HepG2 (cell line): ENCODE results near the gene ACTL6A.

Experiments used
- CTCF ChIP-seq: sonication (generic); formaldehyde crosslinking; IDR thresholded peaks from 2 replicates; pipeline ENCODE4 v1.5.0; 2020; ENCODE audit warnings: mild to moderate bottlenecking, missing genetic modification reagents, moderate library complexity
- EP300 ChIP-seq, 3 experiments: sonication (generic) in 1 of 3; formaldehyde crosslinking in 1 of 3; IDR thresholded peaks; 2 replicates each; pipeline versions ENCODE4 v1.5.1 to v1.6.1; 2011 to 2020; ENCODE audit warnings: low read depth in 2 of 3, low read length in 2 of 3, borderline replicate concordance in 1 of 3, improper control_type of control experiment in 1 of 3, mild to moderate bottlenecking in 1 of 3, missing genetic modification reagents in 1 of 3, moderate library complexity in 1 of 3
- HNRNPLL ChIP-seq: fragments of 200-400 bp; formaldehyde crosslinking; IDR thresholded peaks from 2 replicates; pipeline ENCODE4 v1.6.1; 2017; ENCODE audit warnings: mild to moderate bottlenecking, low read depth, low read length; ENCODE audit not compliant: poor library complexity, severe bottlenecking
- MYNN ChIP-seq: sonication (generic); formaldehyde crosslinking; IDR thresholded peaks from 2 replicates; pipeline ENCODE4 v1.4.0; 2020; ENCODE audit warnings: mild to moderate bottlenecking, low read depth, missing genetic modification reagents
- TARDBP ChIP-seq: sonication (generic); formaldehyde crosslinking; IDR thresholded peaks from 2 replicates; pipeline ENCODE4 v1.8.0; 2022; ENCODE audit warnings: mild to moderate bottlenecking, missing genetic modification reagents

- TF ChIP-seq HNRNPLL (no peak), TARDBP (CRISPR knock-in tag) (no peak), CTCF (CRISPR knock-in tag) (no peak), EP300 (IDR thresholded peaks at IDR 0.05; ENCODE audit: low read depth in 2 of 2, low read length in 2 of 2) (no peak), EP300 (CRISPR knock-in tag; IDR thresholded peaks at IDR 0.05; ENCODE audit: borderline replicate concordance) (no peak), MYNN (CRISPR knock-in tag) (no peak)
These were observed 52.9 kb downstream of the ACTL6A start for GRCh38 chr3:179615458-179616173.
